VCaP (cell line): ENCODE data around the gene GHRH.

Source experiments
- H3K27ac ChIP-seq: fragments of 450-650 bp; 2 replicates; pipeline ENCODE4 v1.5.1; 2017
- TF ChIP-seq, protein P1 (sequence below): fragments of 450-650 bp; conservative IDR thresholded peaks from 2 replicates; pipeline ENCODE4 v1.5.1; 2017; ENCODE audit warnings: mild to moderate bottlenecking, moderate library complexity

Gene GHRH

DNA sequence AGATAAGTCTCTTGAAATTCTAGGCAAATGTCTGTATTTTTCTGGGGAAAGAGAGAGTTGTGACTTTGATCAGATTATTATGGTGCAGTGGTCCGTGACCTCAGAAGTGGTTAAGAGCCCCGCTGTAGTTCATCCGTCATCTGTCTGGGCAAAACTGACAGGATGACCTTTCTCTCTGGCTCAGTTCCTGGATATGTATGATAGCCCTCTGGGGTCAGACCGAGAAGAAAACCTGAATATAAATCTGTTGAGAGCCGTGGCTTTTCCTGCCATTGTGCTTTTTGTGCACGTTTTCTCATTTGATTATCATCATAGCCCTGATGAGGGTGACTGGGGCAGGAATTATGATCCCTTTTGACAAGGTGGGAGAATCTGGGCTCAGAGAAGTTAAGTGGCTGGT lies 26.5 kb downstream of the GHRH start:
- H3K27ac ChIP-seq: no peak overlapping the region
- TF ChIP-seq, protein P1, sequence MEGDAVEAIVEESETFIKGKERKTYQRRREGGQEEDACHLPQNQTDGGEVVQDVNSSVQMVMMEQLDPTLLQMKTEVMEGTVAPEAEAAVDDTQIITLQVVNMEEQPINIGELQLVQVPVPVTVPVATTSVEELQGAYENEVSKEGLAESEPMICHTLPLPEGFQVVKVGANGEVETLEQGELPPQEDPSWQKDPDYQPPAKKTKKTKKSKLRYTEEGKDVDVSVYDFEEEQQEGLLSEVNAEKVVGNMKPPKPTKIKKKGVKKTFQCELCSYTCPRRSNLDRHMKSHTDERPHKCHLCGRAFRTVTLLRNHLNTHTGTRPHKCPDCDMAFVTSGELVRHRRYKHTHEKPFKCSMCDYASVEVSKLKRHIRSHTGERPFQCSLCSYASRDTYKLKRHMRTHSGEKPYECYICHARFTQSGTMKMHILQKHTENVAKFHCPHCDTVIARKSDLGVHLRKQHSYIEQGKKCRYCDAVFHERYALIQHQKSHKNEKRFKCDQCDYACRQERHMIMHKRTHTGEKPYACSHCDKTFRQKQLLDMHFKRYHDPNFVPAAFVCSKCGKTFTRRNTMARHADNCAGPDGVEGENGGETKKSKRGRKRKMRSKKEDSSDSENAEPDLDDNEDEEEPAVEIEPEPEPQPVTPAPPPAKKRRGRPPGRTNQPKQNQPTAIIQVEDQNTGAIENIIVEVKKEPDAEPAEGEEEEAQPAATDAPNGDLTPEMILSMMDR: no peak

GRCh38 chr20:37234254-37234581 lies 27.4 kb downstream of the GHRH start:
- H3K27ac ChIP-seq: no peak overlapping the region

GRCh38 chr20:37233548-37234253 lies 27.9 kb downstream of the GHRH start:
- no peak overlapping the region for H3K27ac ChIP-seq
- TF ChIP-seq, protein P1: no peak

More at GRCh38 chr20:37234254-37234581, 27.4 kb downstream of the GHRH start:
- TF ChIP-seq, protein P1: no peak

DNA sequence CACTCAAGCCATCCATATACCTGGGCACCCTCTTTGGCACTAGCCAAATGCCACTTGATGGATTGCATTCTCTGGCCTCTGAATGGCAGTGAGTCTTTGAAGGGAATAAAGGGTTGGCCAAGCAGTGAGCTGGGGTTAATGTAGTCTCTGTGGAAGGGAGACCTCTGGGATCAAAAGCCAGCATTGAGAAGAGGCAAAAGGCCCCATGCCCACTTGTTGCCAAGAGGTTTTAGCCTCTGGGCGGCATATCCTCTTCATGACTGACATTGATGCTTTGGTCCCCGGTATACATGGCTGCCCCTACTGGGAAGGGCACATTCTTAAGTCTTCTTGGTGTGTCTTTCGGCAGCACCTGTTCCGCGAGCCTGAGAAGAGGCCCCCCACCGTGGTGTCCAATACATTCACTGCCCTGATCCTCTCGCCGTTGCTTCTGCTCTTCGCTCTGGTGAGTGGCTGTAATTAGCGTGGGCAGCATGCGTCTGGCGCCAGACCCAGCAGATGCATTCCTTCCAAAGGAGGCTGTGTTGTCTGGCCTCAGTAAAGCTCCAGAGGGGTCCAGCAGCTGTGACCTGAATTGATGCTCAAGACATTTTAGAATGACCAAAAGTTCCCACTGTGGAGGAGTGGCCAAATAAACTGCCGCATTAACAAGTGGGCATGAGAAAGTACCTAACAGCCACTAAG lies 29.5 kb downstream of the GHRH start:
- no peak overlapping the region for H3K27ac ChIP-seq
- TF ChIP-seq, protein P1: no peak

GRCh38 chr20:37230200-37230599 lies 31.4 kb downstream of the GHRH start:
- TF ChIP-seq, protein P1: no peak
- no peak overlapping the region for H3K27ac ChIP-seq

DNA sequence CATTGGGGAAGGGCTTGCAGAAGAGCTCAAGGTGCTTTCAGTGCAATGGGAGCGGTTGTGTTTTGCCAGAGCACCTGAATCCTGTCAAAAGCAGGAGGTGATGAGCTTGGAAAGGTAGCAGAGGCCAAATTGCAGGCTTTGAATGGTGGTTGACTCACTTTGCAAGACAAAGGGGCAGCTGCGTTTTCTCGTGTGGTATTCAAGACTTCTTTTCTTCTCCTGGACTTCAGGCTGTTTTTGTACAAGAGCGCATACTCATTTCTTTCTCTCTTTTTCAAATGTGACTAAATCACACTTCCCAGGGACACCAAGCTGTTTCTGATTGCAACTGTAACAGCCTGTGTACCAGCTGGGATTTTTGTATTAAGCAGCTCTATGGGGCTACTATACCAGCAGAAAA lies 32.3 kb downstream of the GHRH start:
- H3K27ac ChIP-seq: no peak overlapping the region
- TF ChIP-seq, protein P1: no peak

DNA sequence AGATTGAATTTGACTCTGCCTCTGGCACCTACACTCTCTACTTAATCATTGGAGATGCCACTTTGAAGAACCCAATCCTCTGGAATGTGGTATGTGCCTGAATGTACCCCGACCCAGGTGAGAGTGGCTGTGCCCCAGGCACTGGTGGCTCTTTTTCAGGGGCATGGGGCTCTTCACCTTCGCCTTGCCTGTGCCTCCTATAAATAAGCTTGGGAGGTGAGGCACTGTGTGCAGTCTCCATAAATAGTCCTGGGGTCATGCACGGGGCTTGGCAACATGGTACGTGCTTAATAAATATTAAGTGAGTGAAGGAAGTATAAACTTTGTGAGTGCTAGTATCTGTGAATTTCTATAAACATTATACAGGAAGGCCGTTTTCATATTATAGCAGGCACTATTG lies 33.0 kb downstream of the GHRH start:
- no peak overlapping the region; the same call in 1 of the 2 replicates for H3K27ac ChIP-seq
- TF ChIP-seq, protein P1: no peak
